ENCODE data around the gene DENND1A.

- TF ChIP-seq ZBTB43 (CRISPR knock-in tag; conservative IDR thresholded peaks at IDR 0.05) (no peak), HNRNPH1 (optimal IDR thresholded peaks at IDR 0.05; ENCODE audit: low read depth, low read length) (no peak), HOXD1 (CRISPR knock-in tag; IDR thresholded peaks at IDR 0.05) (no peak), HBP1 (CRISPR knock-in tag; IDR thresholded peaks at IDR 0.05; ENCODE audit: low read depth) (no peak), EZH2 (conservative IDR thresholded peaks at IDR 0.05; ENCODE audit: low read depth, low read length) (no peak), FOXK2 (IDR thresholded peaks at IDR 0.05) (no peak), HOXA5 (CRISPR knock-in tag; IDR thresholded peaks at IDR 0.05) (no peak), DPF2 (CRISPR knock-in tag; IDR thresholded peaks at IDR 0.05; ENCODE audit: borderline replicate concordance, low read depth) (no peak), CEBPB (IDR thresholded peaks at IDR 0.05; ENCODE audit: borderline replicate concordance, low read depth, low read length) (no peak), HDAC2 (CRISPR knock-in tag; IDR thresholded peaks at IDR 0.05) (no peak), CENPBD1 (CRISPR knock-in tag; IDR thresholded peaks at IDR 0.05; ENCODE audit: borderline replicate concordance, low read depth) (no peak)
- TF ChIP-seq, protein P1, sequence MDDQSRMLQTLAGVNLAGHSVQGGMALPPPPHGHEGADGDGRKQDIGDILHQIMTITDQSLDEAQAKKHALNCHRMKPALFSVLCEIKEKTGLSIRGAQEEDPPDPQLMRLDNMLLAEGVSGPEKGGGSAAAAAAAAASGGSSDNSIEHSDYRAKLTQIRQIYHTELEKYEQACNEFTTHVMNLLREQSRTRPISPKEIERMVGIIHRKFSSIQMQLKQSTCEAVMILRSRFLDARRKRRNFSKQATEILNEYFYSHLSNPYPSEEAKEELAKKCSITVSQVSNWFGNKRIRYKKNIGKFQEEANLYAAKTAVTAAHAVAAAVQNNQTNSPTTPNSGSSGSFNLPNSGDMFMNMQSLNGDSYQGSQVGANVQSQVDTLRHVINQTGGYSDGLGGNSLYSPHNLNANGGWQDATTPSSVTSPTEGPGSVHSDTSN (CRISPR knock-in tag; IDR thresholded peaks at IDR 0.05; ENCODE audit: borderline replicate concordance) = no peak
- TF ChIP-seq, protein P2, sequence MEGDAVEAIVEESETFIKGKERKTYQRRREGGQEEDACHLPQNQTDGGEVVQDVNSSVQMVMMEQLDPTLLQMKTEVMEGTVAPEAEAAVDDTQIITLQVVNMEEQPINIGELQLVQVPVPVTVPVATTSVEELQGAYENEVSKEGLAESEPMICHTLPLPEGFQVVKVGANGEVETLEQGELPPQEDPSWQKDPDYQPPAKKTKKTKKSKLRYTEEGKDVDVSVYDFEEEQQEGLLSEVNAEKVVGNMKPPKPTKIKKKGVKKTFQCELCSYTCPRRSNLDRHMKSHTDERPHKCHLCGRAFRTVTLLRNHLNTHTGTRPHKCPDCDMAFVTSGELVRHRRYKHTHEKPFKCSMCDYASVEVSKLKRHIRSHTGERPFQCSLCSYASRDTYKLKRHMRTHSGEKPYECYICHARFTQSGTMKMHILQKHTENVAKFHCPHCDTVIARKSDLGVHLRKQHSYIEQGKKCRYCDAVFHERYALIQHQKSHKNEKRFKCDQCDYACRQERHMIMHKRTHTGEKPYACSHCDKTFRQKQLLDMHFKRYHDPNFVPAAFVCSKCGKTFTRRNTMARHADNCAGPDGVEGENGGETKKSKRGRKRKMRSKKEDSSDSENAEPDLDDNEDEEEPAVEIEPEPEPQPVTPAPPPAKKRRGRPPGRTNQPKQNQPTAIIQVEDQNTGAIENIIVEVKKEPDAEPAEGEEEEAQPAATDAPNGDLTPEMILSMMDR (CRISPR knock-in tag; IDR thresholded peaks at IDR 0.05) = no peak
- TF ChIP-seq, protein P3, sequence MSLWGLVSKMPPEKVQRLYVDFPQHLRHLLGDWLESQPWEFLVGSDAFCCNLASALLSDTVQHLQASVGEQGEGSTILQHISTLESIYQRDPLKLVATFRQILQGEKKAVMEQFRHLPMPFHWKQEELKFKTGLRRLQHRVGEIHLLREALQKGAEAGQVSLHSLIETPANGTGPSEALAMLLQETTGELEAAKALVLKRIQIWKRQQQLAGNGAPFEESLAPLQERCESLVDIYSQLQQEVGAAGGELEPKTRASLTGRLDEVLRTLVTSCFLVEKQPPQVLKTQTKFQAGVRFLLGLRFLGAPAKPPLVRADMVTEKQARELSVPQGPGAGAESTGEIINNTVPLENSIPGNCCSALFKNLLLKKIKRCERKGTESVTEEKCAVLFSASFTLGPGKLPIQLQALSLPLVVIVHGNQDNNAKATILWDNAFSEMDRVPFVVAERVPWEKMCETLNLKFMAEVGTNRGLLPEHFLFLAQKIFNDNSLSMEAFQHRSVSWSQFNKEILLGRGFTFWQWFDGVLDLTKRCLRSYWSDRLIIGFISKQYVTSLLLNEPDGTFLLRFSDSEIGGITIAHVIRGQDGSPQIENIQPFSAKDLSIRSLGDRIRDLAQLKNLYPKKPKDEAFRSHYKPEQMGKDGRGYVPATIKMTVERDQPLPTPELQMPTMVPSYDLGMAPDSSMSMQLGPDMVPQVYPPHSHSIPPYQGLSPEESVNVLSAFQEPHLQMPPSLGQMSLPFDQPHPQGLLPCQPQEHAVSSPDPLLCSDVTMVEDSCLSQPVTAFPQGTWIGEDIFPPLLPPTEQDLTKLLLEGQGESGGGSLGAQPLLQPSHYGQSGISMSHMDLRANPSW (CRISPR knock-in tag; IDR thresholded peaks at IDR 0.05; ENCODE audit: borderline replicate concordance) = no peak
Observed at GRCh38 chr9:123522251-123522650, 407.7 kb downstream of the DENND1A start.
